Nephron progenitor cell (in vitro differentiated cells): Measurements from ENCODE around the gene ZNF638.

Source experiments
- DNase-seq: peaks from one replicate; pipeline ENCODE4 v3.0.0; 2021
- H3K27ac Mint-ChIP-seq: 2 replicates; pipeline ENCODE4 v1.8.0; 2021; ENCODE audit warnings: mild to moderate bottlenecking, moderate library complexity, mixed read lengths
- H3K27me3 Mint-ChIP-seq: 2 replicates; pipeline ENCODE4 v1.8.0; 2021; ENCODE audit warnings: mild to moderate bottlenecking, low read depth, mixed read lengths; ENCODE audit not compliant: poor library complexity
- H3K36me3 Mint-ChIP-seq: 2 replicates; pipeline ENCODE4 v1.8.0; 2021; ENCODE audit warnings: low read depth, mixed read lengths
- H3K4me1 Mint-ChIP-seq: 2 replicates; pipeline ENCODE4 v1.8.0; 2021; ENCODE audit warnings: mixed read lengths
- H3K4me3 Mint-ChIP-seq: 2 replicates; pipeline ENCODE4 v1.8.0; 2021; ENCODE audit warnings: mild to moderate bottlenecking, moderate library complexity, mixed read lengths
- H3K9me3 Mint-ChIP-seq: 2 replicates; pipeline ENCODE4 v1.8.0; 2021; ENCODE audit warnings: mild to moderate bottlenecking, moderate library complexity, mixed read lengths
- CTCF ChIP-seq: fragments of 200-600 bp; sonication (generic); IDR thresholded peaks from 2 replicates; pipeline ENCODE4 v1.5.0; 2021; ENCODE audit warnings: antibody characterized with exemption

The ZNF638 gene

DNA sequence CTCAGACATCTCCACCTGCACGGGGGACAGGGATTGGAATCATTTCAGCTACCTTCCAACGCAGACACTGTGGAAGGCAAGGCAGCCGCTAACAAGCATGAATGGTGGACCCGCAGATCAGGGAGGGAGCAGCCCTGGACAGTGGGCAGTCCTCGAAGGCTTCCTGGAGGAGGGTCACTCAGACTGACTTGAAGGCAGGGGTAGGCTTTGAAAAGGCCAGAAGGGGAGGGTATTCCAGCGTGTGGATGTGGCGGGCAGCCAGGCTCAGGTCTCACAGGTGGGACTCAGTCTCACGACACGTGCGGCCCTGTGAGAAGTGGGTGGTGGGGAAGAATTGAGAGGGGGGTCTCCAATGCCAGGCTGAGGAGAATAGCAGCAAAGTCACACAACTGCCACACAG lies 151.7 kb downstream of the ZNF638 start:
- H3K36me3 Mint-ChIP-seq = no peaks in the 10 kb centered on the region
- no peak overlapping the region for H3K4me3 Mint-ChIP-seq
- H3K27ac Mint-ChIP-seq = no peak overlapping the region
- peaks cover 27% of the 10 kb centered on the region for H3K4me1 Mint-ChIP-seq
- peaks cover 6% of the 10 kb centered on the region for H3K27me3 Mint-ChIP-seq
- peaks cover 10% of the 10 kb centered on the region for H3K9me3 Mint-ChIP-seq
- DNase-seq = no peak
- TF ChIP-seq CTCF = no peak

GRCh38 chr2:71484354-71484753 lies 152.8 kb downstream of the ZNF638 start:
- Mint-ChIP-seq H3K36me3 (no peaks in the 10 kb centered on the region), H3K4me1 (peaks cover 35% of the 10 kb centered on the region), H3K9me3 (no peaks in the 10 kb centered on the region), H3K4me3 (no peak overlapping the region), H3K27me3 (peaks cover 8% of the 10 kb centered on the region), H3K27ac (no peak overlapping the region)
- no peak for DNase-seq
- no peak for TF ChIP-seq CTCF
